IPS DF 4.7 (cell line): Measurements from ENCODE around the gene FBXL22.

ENCODE experiments used
- DNase-seq: peaks from one replicate; pipeline ENCODE4 v3.0.0-alpha.2; 2013; ENCODE audit warnings: low spot score; ENCODE audit errors: extremely low read depth

Gene FBXL22

DNA sequence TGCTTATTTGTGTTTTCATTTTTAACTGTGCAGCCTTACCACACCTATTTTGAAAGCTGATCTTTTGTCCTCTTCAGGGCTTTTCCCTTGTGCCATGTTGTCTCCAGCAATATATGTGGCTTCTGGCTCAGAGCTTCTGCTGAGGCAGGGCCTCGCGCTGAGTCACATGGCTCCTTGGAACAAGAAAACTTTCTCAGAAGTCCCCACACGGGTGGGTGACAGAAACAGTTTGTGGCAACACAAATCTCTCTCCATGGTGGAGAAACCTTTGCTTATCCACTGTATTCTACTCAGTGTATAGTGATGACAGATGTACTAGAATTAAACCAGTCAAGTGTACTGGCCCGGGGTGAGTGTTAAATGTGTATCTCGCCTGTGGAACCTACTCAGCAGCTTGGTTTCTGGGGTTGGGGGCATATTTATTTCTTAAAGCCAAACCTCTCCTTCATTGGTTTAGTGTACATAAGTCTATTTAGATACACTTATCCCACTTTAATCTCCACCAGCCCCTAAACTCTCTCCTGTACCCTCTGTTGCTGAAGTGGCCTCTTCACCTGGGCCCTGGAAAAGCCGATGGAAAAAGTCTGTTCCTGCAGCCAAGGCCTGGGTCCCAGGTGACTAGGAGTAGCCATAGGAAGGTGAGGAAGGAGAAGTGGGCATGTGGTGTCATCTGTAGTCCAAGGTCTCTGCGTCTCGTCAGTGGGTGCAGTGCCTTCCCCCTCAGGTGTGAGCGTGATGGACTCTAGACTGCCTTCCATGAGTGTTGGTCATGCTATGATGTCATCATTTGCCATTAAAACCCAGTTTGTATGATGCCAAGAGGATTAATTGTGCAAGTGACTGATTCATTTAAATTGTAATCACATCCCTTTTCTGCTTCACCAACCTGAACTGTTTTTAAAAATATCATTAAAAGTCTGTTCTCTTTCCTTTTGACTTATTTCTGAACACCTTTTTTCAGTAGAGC lies 3.2 kb upstream of the FBXL22 start:
- DNase-seq = no peak

GRCh38 chr15:63595065-63595464 lies 2.1 kb upstream of the FBXL22 start:
- DNase-seq = no peak

DNA sequence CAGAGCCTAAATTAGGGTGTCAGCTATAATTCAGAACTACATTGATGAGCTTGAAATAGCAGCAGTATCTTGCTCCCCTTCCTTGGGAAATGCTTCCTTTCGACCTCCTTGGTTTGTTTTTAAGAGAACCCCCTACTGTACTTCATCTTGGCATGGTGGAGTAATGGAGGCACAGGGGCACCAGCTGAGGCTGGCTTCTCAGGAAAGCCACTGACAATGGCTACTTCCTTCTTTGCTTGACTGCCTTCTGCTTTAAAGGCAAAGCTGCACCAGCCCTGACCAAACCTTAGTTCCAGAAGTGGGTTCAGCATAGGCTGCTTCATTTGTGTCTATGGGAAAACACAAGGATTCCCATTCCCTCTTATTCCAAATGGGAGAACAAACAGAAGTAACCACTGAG lies 1.5 kb upstream of the FBXL22 start:
- DNase-seq = no peak

- DNase-seq = no peak
Measured at GRCh38 chr15:63596676-63597037, 530 bp upstream of the FBXL22 start.

DNA sequence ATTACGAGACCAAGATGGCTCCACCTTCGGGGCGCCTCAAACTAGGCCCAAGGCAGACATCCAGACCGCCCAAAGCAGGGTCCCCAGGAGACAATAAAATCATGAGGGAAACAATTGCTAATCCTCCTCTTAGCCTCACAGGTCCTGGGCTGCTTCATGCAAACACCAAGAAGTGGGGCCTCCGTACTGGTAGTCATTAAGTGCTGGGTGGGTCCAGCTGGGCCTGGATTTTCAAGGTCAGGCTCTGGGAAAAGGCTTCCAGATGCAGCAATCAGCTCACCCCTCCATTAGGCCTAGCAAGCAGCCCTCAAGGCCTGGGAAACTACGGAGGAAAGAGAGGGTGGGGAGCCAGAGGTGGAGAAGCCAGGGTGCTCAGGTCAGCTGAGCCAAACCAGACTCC lies 634 bp downstream of the FBXL22 start:
- DNase-seq = no peak

GRCh38 chr15:63598473-63599400 lies 1.6 kb downstream of the FBXL22 start:
- no peak for DNase-seq

DNA sequence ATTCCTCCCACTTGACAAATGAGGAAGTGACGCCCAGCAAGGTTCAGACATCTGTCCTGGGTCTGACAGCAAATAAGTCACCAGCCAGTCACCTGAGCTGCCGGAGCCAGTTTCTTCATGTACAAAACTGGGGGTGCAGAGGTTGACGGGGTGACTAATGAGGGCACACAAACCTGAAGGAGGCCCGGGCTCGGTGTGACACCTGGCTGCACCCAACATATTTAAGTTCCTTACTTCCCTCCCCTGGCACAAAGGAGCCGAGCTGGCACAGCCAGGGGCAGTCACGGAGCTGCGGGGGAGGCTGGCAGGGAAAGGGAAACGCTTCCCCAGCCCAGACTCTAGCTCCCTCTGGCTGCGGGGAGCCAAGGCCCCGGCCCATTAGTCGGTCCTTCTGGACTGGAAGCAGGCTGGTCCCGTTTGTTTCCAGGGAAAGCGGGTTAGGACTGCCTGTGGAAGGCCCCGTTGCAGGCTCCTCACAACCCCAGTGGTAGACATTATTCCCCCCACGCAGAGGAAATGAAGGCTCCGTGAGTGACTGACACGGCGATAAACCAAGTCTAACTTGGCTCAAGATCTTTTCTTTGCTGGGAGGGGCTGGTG lies 2.3 kb downstream of the FBXL22 start:
- no peak for DNase-seq

- DNase-seq = no peak
Measured at GRCh38 chr15:63600001-63600615, 2.9 kb downstream of the FBXL22 start.

DNA sequence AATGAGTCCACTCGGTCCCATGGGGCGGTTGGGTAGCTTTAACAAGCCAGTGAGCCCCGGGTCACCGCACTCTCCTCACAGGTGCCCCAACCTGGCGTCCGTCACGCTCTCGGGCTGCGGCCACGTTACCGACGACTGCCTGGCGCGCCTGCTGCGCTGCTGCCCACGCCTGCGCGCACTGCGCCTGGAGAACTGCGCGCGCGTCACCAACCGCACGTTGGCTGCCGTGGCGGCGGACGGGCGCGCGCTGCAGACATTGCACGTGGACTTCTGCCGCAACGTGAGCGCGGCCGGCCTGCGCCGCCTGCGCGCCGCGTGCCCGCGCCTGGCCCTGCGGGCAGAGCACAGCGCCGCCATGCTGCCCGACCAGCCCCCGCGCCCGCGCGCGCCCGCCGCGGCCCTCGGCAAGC lies 3.4 kb downstream of the FBXL22 start:
- DNase-seq = no peak

DNA sequence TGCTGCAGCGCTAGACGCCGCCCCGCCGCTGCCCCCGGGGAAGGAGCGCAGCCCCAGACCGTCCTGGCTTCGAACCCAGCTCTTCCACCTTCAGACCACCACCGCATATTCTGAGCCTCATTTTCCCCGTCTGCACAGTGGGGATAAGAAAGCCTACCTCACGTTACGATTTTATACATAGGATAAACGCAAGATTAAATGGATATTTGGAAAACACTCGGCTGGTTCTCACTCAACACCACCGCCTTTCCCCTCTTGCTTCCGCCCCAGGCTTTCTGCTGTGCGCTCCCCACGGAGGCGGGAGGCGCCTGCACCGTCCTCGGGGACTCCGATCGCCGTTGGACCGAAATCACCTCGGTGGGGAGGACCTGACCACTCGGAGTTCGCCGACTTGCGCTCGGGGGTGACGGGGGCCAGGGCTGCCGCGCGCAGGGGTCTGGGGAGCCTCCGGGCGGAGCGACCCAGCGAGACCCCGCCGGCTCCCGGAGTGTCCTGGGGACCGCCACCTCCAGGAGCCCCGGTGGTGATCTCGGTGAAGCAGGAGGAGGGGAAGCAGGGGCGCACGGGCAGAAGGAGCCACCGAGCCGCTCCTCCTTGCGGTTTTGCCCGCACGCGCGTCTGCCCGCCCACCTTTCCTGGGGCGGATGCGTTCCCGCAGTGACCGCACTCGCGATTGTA lies 4.0 kb downstream of the FBXL22 start:
- no peak for DNase-seq

DNA sequence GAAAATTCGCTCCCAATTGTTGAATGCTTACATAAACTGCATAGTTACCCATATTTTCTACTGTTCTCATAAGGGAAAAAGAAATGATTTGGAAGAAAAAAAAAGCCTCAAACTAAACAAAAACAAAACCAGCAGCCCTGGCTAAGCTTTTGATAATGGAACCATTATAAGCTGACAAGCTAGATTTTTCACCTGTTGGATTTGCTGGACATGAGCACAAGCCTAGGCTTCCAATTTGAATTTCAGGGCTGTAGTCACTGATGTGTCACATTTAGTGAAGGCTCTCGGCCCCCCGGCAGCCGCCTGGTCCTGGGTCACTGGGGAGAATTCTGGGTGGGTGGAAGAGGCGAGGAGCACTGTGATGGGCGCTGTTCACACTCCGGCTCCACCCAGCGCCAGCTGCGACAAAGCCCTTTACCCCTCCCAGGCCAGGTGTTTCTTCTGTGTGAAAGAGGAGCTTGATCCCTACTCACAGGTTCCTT lies 4.6 kb downstream of the FBXL22 start:
- no peak for DNase-seq

DNA sequence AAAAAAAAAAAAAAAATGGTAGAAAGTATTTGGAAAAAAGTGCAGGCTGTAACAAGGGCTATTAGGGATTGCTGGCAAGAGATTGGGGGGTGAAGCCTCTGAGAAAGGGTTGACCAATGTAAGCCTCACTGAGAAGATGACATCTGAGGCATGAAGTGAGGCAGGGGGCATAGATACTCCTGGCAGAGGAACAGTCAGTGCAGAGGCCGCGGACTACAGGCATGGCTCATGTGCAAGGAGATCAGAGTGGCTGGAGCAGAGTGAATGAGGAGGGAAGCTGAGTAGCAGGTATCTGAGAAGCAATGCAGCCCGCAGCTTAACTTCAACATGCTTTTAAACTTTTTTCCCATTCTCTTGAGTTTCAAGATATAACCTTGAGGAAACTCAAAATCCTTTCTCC lies 5.4 kb downstream of the FBXL22 start:
- DNase-seq = no peak

DNA sequence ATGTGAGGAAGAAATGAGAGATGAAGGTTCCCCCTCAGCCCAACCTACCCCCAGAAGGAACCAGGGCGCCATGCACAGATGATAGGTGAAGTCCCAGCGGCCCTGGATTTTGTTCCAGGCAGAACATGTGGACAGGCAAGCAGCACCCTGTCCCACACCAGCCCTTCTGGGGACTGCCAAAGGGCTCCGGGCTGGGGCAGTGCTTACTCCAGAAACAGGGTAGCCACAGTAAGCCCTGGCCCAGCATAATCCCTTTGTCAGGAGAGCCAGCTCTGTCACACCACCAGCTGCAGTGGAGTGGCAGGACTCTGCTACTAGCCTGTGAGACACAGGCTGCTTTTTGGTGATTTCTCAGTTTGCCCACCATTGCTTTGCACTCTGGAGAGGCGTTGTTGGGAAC lies 6.3 kb downstream of the FBXL22 start:
- no peak for DNase-seq

DNA sequence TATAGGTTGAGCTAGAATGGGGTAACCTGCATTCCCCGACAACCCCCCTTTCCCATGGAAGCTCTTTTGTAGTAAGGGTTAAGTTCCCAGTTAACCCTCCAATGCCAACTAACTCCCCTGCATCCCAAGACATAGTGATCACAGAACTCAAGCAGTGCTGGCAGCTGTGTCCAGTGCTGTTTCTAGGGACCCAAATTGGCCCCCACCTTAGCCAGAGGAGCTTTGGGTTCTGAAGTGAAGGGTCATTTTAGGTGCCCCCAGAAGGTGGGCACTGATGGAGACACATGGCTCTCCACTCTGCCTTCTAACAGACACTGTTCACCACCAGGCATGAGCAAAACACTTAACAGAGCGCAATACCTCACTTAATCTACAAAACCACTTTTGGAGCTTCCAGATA lies 7.1 kb downstream of the FBXL22 start:
- no peak for DNase-seq

- no peak for DNase-seq
Measured at GRCh38 chr15:63605036-63605435, 7.8 kb downstream of the FBXL22 start.

GRCh38 chr15:63605816-63606215 lies 8.6 kb downstream of the FBXL22 start:
- DNase-seq = no peak

GRCh38 chr15:63606308-63606707 lies 9.1 kb downstream of the FBXL22 start:
- no peak for DNase-seq

DNA sequence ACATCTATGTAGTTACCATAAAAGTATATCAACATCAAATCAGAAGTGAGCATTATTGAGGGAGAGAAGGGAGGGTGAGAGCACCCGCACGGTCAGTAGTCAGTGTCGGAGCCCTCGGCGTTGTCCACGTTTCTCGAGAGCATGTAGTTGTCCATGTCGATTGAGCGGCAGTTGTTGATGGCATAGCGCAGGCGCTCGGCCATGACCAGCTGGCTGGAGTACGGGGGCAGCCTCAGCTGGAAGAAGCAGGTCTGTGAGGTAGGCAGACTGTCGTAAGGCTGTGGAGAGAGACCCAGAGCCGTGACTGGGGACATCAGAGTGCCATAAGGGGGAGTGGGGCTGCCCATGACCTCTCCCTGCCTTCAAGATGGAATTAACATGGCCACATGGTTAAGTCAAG lies 11.8 kb downstream of the FBXL22 start:
- DNase-seq = no peak

DNA sequence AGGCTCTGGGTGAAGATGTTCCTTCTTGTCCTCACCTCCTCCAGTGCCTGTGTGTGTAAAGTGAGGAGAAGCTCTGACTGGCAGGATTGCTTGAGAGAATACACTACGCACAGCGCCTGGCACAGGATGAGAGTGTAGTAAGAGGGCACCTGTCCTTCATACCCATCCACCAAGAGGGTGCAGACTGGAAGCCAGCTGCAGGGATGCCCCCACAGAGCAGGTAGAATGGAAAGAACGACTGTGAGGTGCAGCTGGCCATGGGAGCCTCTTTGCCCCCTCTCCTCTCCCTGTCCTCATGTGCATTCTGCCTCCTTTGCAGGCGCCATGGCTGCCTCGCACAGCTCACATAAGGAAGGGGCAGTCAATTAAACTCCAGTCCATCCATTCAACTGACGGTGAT lies 12.3 kb downstream of the FBXL22 start:
- DNase-seq = no peak

DNA sequence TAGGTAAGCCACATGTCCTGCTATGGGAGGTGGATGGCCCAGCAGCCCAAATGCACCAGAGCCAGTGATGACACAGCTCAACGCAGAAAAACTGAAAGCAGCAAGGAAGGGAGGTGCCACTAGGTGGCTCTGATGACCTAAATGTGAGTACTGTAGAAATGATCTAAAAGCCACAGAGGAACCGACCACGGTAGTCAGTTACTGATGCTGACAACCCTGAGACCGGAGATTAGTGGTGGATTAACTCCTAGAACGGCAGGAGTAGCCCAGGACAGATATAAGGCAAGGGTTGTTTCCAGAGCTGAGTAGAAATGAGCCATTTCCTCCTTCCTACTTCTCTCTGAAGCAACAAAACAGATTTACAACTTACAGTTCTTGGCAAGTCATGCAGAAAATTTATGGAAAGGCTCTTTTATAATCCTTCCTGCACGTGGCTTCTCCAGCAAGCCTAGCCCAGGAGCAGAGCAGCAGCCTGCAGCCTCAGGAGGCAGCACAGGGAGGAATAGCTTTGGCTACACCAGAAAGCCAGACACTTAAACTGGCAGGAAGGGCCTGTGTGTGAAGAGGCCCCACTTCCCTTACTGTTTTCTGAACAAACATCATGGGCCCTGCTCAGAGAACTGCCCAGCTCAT lies 13.1 kb downstream of the FBXL22 start:
- DNase-seq = no peak
